ENCODE results near the gene HSPA1L.
"Not testable (repeated sequence)": the region's sequence is repeated elsewhere in the genome, so short reads cannot be mapped to it uniquely, and the experiment has no call there.

HSPA1L gene

GRCh38 chr6:31815025-31815838 is at the start of gene HSPA1L, which contains the start of gene HSPA1A:
Gene HSPA1L (minus strand): TSS chr6:31815283. CDS start chr6:31811972, 3,311 bp downstream.
Gene HSPA1A (plus strand): TSS chr6:31815543. CDS start chr6:31815757, 214 bp downstream.
- peak; percentile 28 to 29 for ATAC-seq

DNA sequence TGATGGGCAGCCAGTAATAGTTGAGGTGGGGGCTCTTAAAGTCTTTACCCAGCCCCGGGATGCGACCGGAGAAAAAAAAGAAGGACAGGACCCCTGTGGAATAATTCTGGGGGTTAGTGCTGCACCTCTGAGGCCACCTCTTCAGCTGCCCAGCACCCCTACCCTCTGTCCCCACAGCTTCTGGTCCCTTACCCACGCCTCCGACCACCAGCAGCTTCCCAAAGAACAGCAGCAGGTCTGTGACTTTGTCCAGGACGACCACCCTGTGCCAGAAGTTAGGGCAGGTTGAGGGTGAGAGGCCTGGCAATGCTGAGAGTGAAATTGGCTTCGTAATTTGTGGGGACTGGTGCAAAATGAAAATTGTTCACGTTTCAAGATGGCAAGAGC is 49.7 kb upstream of the HSPA1L start:
- ATAC-seq: no peak

- not testable (repeated sequence) for ATAC-seq
These were observed 49.1 kb upstream of the HSPA1L start for GRCh38 chr6:31864123-31864562.

DNA sequence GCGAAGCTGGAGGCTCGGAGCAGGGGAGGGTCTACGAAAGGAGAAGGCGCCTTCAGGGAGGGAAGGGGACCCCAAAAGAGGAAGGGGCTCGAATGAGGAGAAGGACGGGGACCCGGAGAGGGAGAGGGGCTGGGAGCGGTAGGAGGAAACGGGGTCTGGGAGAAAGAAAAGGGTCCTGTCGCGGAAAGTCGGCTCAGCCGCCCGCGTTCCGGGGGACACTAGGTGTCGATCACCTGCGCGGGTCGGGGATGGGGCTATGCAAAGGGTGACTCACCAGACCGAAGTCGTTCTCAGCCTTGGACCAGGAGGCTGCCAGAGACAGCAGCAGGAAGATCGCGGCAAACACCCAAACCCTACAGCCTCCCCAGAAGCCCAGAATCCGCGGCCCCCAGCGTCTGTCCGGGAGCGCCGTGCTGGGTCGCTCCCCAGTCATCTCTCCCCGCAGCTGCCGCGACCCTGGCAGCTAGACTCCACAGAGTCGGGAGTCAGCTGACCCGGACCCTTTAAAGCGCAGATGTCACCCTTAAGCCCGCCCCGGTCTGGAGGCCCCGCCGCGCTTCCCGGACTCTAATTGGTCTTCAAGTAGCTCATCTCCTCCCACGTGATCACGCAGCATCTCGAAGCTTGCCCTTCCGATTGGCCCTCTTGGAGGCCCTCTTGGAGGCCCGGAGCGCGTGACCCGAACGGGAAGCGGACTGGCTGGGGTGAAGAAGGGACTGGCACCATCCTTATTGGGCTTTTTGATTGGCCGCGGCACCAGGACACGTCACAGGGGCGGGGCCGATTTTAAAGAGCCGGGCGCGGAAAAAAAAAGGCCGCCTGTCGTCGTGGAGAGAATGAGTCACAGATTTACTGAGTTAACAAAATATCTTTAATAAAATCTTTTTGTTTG is 47.5 kb upstream of the HSPA1L start, which contains the start of gene NEU1:
NEU1 (minus strand) TSS at position 478 of the 892 bp plus-strand sequence; CDS start at position 433, 45 bp downstream.
- ATAC-seq: peak; percentile 97 to 98

GRCh38 chr6:31861919-31862343 is 46.8 kb upstream of the HSPA1L start:
- ATAC-seq: no peak

DNA sequence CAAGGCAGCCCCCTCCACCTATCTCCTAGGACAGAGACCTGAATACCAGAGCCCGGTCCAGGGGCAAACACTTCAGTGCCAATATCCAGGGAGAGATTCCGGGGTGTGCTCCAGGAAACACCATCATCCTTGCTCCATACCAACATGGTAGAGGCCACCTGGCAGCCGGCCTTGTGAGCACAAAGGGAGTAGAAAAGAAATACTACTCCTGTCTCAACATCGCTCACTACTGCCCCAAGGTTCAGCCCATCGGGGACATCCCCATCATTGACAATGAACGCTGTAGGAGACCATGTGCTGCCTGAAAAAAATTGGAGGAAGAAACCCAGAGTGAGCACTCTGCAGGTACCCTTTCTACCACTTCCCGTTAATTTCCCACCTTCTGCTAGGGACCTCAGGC is 46.1 kb upstream of the HSPA1L start:
- ATAC-seq: no peak

DNA sequence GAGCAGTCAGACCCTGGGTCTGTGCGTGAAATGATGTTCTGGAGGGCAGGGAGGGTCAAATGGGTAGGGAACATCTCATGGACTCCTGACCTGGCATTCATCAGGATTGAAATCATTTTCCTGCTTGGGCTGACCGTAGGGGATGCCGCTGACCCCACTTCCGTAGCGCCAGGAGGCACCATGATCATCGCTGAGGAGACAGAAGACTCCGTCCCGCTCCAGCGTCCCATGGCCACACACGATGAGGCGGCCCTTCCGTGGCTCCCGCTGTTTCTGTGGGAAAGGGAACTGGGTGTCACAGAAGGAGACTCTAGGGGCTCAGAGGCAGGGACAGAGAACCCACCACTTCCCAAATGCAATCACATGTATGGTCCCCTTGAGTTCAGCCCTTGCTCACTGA is 45.3 kb upstream of the HSPA1L start:
- ATAC-seq: no peak

DNA sequence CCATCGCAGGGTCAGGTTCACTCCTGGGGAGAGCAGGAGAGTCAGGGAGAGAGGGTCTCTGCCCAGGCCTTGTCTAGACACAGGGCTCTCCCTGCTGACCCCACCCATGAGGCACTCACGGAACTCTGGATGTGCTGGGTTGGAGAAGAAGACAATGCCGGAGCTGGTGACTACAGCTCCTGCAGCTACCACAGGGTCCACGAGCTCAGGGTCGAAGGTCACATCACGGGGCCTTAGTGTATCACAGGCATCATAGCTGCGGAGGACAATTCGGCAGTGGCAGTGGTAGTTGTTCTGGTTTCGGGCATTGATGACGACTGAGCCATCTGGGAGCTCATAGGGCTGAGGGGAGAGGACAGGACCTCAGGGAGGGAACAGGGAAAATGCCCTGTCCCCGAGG is 44.8 kb upstream of the HSPA1L start:
- no peak for ATAC-seq

DNA sequence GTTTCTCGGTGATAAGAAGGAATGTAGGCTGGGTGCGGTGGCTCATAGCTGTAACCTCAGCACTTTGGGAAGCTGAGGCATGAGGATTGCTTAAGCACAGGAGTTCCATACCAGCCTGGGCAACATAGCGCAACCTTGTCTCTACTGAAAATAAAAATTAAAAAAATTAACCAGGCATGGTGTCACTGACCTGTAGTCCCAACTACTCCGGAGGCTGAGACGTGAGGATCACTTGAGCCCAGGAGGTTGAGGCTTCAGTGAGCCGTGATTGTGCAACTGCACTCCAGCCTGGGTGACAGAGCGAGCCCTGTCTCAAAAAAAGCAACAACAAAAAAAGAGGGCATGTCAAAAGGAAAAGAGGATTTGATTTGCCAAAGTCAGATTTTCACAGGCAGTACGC is 43.6 kb upstream of the HSPA1L start:
- no peak for ATAC-seq

GRCh38 chr6:31857774-31858173 is 42.7 kb upstream of the HSPA1L start:
- not testable (repeated sequence) for ATAC-seq

GRCh38 chr6:31851980-31852718 is 37.1 kb upstream of the HSPA1L start:
- ATAC-seq: not testable (repeated sequence)

DNA sequence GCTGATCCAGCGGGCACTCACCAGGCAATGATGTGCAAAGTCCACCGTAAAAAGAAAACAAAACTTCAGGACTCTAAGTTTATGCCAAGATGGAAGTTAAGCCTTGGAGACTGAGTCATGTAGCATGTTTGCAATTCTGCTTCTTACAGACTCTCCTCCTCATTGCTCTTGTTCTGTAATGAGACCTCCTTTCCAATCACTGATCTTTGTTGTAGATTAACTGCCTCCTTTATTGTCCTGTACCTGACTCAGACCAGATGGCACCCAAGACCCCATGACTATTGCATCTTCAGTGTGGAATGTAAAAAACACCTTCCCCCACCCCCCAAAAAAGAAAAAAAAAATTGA is 36.4 kb upstream of the HSPA1L start:
- no peak for ATAC-seq

GRCh38 chr6:31850765-31851484 is 35.8 kb upstream of the HSPA1L start:
- ATAC-seq: no peak

- no peak for ATAC-seq
These were observed 32.3 kb upstream of the HSPA1L start for GRCh38 chr6:31847276-31847978.

GRCh38 chr6:31844507-31844906 is 29.4 kb upstream of the HSPA1L start:
- no peak for ATAC-seq

DNA sequence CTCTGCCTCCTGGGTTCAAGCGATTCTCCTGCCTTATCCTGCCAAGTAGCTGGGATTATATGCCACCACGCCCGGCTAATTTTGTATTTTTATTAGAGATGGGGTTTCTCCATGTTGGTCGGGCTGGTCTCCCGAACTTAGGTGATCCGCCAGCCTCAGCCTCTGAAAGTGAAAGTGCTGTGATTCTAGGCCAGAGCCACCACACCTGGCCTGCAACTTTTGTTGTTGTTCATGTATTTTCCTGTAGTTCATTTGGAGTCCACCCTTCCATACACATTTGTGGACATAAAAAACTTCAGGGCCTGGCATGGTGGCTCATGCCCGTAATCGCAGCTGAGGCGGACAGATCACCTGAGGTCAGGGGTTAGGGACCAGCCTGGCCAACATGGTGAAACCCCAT is 27.0 kb upstream of the HSPA1L start:
- ATAC-seq: no peak

DNA sequence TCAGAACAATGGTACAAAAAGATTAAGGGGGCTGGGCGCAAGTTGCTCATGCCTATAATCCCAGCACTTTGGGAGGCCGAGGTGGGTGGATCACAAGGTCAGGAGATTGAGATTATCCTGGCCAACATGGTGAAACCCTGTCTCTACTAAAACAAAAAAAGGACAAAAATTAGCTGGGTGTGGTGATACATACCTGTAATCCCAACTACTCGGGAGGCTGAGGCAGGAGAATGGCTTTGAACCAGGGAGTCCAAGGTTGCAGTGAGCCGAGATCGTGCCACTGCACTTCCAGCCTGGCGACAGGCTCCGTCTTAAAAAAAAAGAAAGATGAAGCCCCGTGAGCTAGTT is 24.7 kb upstream of the HSPA1L start:
- ATAC-seq: not testable (repeated sequence)

GRCh38 chr6:31838968-31839367 is 23.9 kb upstream of the HSPA1L start:
- ATAC-seq: no peak

DNA sequence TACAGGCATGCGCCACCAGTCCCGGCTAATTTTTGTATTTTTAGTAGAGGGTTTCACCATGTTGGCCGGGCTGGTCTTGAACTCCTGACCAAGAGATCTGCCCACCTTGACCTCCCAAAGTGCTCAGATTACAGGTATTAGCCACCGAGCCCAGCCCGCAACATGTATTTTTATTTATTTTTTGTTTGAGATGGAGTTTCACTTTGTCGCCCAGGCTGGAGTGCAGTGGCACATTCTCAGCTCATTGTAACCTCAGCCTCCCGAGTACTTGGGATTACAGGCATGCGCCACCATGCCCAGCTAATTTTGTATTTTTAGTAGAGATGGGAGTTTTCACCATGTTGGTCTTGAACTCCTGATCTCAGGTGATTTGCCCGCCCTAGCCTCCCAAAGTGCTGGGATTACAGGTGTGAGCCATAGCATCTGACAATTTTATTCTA is 23.1 kb upstream of the HSPA1L start:
- ATAC-seq: not testable (repeated sequence)

GRCh38 chr6:31837369-31838113 is 22.5 kb upstream of the HSPA1L start:
- ATAC-seq: no peak
